GOT3 (cell line): ENCODE measurements around the gene SNED1.

Source experiments
- DNase-seq: peaks from one replicate; lab custom pipeline; 2025; ENCODE audit warnings: mixed read lengths; lab: John Stamatoyannopoulos, UW

Gene SNED1

GRCh38 chr2:241129086-241129871 lies 130.9 kb downstream of the SNED1 start:
- DNase-seq, result no peak

GRCh38 chr2:241130316-241130715 lies 131.9 kb downstream of the SNED1 start:
- no peak for DNase-seq

DNA sequence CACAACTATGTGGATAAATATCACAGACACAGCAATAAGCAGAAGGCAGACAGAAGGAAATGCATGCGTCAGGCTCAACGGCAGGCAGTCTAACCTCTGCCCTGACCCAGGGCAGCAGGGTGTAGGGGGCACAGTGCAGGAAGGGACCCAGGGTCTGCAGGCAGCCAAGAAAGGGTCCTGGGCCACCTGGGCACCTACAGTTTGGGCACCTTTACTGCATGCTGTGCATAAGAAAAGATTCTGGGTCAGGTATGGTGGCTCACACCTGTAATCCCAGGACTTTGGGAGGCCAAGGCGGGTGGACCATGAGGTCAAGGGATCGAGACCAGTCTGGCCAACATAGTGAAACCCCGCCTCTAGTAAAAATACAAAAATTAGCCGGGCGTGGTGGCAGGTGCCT lies 133.1 kb downstream of the SNED1 start:
- DNase-seq, result no peak

- DNase-seq, result no peak
Observed at GRCh38 chr2:241132538-241133435, 134.4 kb downstream of the SNED1 start.

DNA sequence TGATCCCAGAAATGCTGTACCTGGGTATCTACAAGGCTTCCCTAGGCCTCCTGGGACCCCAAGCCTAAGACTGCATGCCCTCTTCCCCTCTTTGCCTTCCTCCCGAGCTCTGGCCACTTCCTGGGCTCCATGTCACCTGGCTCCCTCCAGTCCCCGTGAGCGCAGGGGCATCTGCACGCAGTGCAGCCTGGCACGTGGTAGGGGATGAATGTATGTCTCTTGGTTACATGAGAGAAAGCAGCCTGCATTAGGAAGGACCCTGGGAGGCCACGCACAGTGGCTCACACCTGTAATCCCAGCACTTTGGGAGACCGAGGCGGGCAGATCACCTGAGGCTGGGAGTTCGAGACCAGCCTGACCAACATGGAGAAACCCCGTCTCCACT lies 135.0 kb downstream of the SNED1 start:
- no peak for DNase-seq

- no peak for DNase-seq
Observed at GRCh38 chr2:241134711-241135110, 136.3 kb downstream of the SNED1 start.

DNA sequence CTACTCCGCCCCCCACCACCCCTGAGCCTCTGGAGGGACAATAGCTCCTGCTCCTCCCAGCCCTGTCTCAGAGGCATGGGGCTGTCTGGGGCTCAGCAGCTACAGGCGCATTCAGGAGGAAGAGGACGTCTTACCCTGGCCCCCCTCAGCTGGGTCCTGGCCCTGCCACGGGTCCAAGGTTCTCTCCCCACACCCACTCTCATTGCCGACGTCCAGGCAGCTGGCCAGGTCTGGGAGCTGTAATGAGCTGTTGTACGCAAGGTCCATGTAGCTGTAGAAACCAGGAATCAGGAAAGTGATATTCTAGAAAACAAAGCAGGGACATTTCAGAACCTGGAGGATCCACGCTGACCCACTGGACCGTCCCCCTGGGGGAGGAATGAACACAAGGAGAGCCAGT lies 137.3 kb downstream of the SNED1 start:
- DNase-seq, result no peak

GRCh38 chr2:241136191-241136590 lies 137.8 kb downstream of the SNED1 start:
- no peak for DNase-seq

DNA sequence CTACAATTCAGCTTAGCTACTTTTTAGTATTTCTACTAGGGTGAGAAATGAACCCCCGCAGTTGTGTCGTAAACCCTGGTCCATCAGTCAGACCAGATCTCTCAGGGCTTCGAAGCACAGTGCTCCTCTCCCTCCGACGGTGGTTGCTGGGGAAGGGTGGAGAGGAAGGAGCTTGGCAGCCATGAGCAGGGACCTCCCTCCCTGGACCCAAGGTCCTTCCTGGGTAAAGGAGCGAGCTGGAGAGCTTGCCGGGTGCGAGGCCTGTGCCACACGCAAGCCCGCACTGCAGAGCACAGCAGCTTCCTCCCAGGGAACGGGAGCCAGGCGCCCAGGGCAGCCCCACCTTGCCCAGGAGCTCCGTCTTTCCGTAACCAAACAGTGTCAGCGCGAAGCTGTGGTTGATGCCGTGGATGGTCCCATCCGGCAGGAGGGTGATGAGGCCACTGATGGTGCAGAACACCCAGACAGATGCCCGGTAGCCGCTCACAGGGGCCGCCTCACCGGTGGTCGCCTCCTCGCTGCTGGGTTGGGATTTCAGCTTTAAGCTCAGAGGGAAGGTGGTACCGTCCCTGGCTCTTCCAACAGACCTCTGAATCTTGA lies 138.3 kb downstream of the SNED1 start:
- DNase-seq, result no peak

DNA sequence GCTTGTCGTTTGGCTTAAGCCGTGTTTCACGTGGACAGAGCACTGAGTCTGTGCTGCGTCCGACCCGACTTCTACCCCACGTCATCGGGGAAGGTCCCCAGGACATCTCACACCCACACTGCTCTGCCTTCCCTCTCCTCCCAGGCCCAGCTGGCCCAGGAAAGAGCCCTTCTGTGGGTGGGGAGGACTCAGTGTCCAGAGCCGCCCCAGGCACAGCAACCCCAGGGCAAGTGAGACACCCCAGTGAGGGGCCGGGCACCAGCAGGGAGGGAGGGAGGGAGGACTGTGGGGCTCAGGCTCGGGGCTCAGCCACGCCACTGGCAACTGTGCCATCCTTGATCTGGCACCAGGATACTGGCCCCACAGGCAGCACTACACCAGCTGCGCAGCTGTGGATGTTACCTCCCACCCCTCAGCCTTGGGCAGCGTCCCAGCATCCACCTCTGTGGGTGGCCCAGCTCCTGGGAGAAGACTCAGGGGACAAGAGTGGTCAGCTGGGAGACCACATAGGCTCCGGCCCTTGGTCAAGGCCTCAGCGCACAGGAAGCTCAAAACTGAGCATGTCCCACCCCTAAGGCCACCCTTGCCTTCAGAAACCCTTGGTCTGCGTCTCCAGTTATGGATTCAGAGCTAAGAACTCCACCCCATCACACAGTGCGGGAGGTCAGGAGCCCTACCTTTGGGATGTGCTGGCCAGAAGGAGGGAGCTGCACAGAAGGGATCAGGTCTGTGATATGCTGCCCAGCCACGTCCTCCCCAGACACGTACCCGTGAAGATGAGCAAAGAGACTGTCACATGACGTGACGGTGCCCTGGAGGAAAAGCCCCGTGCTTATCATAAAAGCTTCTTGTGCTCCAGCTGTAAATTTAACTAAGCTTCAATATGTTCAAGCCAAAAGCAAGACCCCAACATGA lies 139.1 kb downstream of the SNED1 start:
- no peak for DNase-seq

DNA sequence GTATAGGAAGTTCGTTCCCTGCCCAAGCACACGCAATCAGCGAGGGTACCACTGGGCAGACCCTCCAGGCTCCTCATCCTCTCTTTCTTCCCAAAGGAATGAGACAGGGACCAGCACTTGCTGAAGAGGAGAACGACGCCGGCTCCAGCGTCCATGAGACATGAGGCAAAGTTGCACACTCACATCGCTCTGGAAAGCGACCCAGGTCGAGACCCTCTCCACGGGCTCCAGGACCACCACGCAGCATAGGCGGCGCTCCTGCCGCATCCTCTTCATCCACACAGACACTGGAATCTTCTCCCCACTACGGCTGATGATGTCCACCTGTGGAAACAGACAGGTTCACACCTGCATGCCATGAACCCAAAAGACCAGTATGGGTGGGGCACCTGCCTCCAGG lies 140.1 kb downstream of the SNED1 start:
- no peak for DNase-seq

GRCh38 chr2:241139531-241140444 lies 141.4 kb downstream of the SNED1 start:
- DNase-seq, result no peak

DNA sequence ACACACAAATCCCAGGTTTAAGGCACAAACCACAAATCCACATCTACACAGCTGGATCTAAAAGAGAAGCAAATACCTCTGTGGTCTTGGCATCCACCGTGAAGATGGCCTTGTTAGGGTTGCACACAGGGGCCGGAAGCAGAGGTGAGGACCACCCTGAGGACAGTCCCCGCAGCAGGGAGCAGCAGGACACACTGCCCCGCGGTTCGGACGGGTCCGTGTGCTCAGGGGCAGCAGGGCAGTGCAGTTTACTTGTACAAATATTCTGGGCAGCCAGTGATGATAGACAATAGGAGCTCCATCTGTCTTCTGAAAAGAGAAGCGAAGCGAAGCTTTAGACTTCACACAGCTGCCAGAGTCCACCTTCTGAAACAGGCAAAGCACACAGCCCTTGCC lies 142.0 kb downstream of the SNED1 start:
- no peak for DNase-seq

- no peak for DNase-seq
Observed at GRCh38 chr2:241141214-241141770, 142.9 kb downstream of the SNED1 start.

- DNase-seq, result no peak
Observed at GRCh38 chr2:241142063-241142462, 143.6 kb downstream of the SNED1 start.

- DNase-seq, result no peak
Observed at GRCh38 chr2:241142593-241142992, 144.2 kb downstream of the SNED1 start.
